Activated T-helper 1 cell treated with anti-CD3 and anti-CD28 coated beads, Interleukin-12 subunit alpha, Interleukin-12 subunit beta, Interleukin-2, Interleukin-4 antibody, amounts not matched to agents 30 ng/mL and 10 ng/mL and 1 ng/mL, durations not matched to agents 14 hours and 24 hours and 36 hours (primary cell): ENCODE data around the gene NRXN2. TPM values are rescaled to one million over a fixed set of nuclear protein-coding genes. Genes with fewer than 3 reads are reported as not detected.

Experiments
- DNase-seq: peaks from one replicate; pipeline ENCODE4 v3.0.0; 2021; ENCODE audit warnings: low spot score
- H3K27ac Mint-ChIP-seq: one replicate; pipeline ENCODE4 v1.8.0; 2021; ENCODE audit warnings: mild to moderate bottlenecking, mixed read lengths
- H3K27me3 Mint-ChIP-seq: one replicate; pipeline ENCODE4 v1.8.0; 2022; ENCODE audit warnings: mild to moderate bottlenecking, moderate library complexity, mixed read lengths; ENCODE audit not compliant: insufficient read depth
- H3K36me3 Mint-ChIP-seq: one replicate; pipeline ENCODE4 v1.8.0; 2021; ENCODE audit warnings: low read depth, mixed read lengths
- H3K4me1 Mint-ChIP-seq: one replicate; pipeline ENCODE4 v1.8.0; 2021; ENCODE audit warnings: low read depth, mixed read lengths
- H3K4me3 Mint-ChIP-seq: one replicate; pipeline ENCODE4 v1.8.0; 2021; ENCODE audit warnings: mild to moderate bottlenecking, moderate library complexity, mixed read lengths
- H3K9me3 Mint-ChIP-seq: one replicate; pipeline ENCODE4 v1.8.0; 2021; ENCODE audit warnings: mixed read lengths
- intact Hi-C: fragments of 100-400 bp; cut with micrococcal nuclease; formaldehyde crosslinking; loops from one replicate; pipeline ENCODE4 v1.15.1; 2024
- total RNA-seq: library from RNA; stranded (reverse); gene quantifications from 2 replicates; pipeline ENCODE4 v1.2.3, GENCODE V29; 2022

The NRXN2 gene
- total RNA-seq, 1 donor from 2014 or later = 0.23 TPM

DNA sequence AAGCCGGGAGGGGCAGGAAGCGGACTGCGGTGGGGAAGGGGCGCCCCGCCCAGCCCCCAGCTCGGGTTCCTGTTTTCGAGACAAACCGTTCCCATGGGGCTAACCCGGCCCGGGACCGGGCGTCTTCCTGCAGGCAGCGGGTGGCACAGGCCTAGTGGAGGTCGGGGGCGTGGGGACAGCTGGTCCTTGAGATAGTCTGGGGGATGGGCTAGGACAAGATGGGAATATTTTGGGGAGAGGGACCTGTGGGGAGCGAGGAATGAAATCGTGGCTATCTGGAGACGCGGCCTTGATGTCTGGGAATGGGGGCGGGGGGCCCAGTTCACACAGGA lies 22.2 kb upstream of the NRXN2 start:
- peak overlapping the region; percentile 88 for H3K4me3 Mint-ChIP-seq
- intact Hi-C loops = loop anchor here (1.0 to 2.0 kb wide), 4 partner anchors 19 to 66 kb away; partner anchors contain the start of genes MAP4K2, MEN1 and SF1
- H3K36me3 Mint-ChIP-seq = peaks cover 8% of the 10 kb centered on the region
- H3K9me3 Mint-ChIP-seq = no peaks in the 10 kb centered on the region
- peak; percentile 86 for DNase-seq
- no peaks in the 10 kb centered on the region for H3K27me3 Mint-ChIP-seq
- H3K27ac Mint-ChIP-seq = peak overlapping the region; percentile 92
- H3K4me1 Mint-ChIP-seq = peaks cover 26% of the 10 kb centered on the region

DNA sequence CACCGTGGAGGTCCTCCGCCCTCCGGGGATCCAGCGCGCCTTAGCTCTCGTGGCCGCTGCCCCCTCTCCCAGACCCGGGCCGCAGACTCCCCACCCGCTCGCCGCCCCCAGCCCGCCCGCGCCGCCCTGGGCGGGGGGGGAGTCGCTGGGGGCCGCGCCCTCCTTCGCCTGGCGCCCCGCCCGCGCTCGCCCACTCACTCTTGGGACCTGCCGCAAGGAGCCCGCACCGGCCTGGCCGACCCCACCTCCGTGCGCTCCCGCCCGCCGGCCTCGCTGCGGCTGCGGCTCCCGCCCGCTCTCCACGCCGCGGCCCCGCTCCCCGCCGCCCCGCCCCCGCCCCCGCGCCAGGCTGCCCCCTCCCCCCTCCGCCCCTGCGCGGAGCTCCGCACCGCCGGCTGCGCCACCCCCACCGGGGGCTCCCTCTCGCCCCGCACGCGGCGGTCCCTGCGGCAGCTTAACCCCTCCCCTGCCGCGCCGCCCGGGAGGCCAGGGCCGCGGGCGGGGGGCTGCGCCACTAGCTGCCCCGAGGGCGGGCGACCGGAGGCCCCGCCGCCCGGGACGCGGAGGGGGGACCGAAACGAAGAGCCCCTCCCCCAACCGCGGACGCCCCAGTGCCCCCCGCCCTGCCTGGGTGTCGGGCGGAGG lies 21.7 kb upstream of the NRXN2 start:
- intact Hi-C loops = loop anchor here (1.0 to 2.0 kb wide), 4 partner anchors 20 to 66 kb away; partner anchors contain the start of genes MAP4K2, MEN1 and SF1
- H3K9me3 Mint-ChIP-seq = no peaks in the 10 kb centered on the region
- H3K27ac Mint-ChIP-seq = peak overlapping the region; percentile 92
- peaks cover 7% of the 10 kb centered on the region for H3K36me3 Mint-ChIP-seq
- peaks cover 27% of the 10 kb centered on the region for H3K4me1 Mint-ChIP-seq
- H3K27me3 Mint-ChIP-seq = no peaks in the 10 kb centered on the region
- DNase-seq = peak; percentile 46
- peak overlapping the region; percentile 89 for H3K4me3 Mint-ChIP-seq

DNA sequence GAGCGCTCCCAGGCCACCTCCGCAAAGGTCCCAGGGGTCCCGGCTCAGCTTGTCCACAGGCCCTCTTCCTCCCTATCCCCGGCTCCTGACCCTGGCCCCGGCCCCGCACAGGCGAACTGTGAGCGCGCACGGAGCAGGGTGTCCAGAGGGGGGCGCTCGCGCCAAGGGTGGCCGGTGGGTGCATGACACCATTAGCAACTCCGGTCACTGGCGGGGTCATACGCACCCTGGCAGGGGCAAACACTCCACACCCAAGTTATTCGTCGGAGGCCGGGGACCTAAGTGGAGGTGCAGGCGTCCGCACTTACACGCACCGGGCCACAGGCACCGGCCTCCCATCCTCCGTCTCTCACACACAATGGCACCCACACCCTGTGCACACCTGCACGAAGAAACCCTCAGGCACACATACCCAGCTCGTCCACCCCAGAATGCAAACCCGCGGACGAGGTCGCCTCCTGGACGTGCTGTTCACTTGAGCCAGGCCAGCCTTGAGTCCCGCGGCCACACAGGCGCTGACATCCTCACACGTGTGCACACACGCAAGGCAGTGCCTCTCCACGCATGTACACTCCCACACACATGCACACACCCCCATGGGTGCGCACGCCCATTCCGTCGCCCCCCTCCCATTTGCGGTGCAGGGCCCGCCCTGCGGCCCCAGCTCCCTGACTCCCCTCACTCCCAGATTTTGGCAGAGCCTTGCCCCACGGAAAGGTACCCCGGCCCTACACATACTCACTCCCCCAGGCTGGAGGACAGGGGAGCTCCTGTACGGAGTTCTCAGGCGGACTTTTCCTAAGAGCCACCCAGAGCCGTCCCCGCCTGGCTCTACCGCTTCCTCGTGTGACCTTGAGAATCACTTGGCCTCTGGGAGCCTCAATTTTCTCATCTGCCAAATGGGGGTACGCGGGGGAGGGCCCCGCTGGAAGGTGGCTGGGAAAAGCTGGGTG lies 20.9 kb upstream of the NRXN2 start, which contains the start of gene RASGRP2:
Gene RASGRP2 (minus strand): TSS at position 552 of the 953 bp plus-strand sequence. CDS start 1,276 bp downstream, outside the sequence.
- Mint-ChIP-seq H3K27me3 (no peaks in the 10 kb centered on the region), H3K9me3 (no peaks in the 10 kb centered on the region), H3K4me1 (peaks cover 27% of the 10 kb centered on the region), H3K36me3 (peaks cover 7% of the 10 kb centered on the region), H3K27ac (peak within 1 kb of the TSS; percentile 90), H3K4me3 (peak within 1 kb of the TSS; percentile 89)
- DNase-seq = peak; percentile 80
- intact Hi-C loops = loop anchor here (1.0 to 2.0 kb wide), 5 partner anchors 21 to 67 kb away; partner anchors contain the start of genes MAP4K2, MEN1 and NRXN2

DNA sequence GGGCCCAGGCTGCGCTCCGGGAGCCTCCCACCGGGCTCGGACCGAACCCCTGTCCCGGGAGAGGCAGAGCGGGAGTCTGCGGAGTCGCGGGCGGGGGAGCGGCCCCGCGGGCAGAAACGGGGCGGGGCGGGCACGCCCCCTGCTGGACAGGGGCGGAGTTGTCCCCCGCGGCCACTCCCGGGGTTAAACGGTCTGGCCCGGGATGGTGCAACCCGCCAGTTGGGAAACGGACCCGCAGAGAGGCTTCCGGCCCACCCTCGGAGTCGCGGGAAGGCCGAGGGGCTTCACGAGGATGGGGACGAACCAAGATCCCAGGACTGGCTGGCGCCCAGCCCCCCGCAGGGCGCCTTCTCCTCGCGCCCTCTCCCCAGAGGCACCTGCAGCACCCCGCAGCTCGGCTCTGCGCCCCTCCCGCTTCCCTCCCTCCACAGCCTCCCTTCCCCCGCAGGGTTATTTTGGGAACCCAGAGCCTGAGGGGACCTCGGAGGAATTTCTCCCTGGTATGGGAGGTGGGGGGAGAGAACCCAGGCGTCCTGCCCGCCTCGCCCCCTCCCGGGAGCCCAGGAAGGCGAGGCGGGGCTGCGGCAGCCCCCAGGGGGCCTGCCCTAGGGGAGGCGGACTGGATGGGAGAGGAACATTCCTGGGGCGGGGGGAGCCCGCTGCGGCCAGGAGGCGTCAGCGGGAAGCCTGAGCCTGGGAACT lies 20.0 kb upstream of the NRXN2 start:
- no peaks in the 10 kb centered on the region for H3K9me3 Mint-ChIP-seq
- H3K27ac Mint-ChIP-seq = no peak overlapping the region
- peaks cover 7% of the 10 kb centered on the region for H3K36me3 Mint-ChIP-seq
- H3K4me1 Mint-ChIP-seq = peaks cover 27% of the 10 kb centered on the region
- intact Hi-C loops = loop anchor here (1.0 kb wide), 3 partner anchors 20 to 55 kb away; partner anchors contain the start of gene NRXN2
- peak; percentile 74 for DNase-seq
- no peaks in the 10 kb centered on the region for H3K27me3 Mint-ChIP-seq
- H3K4me3 Mint-ChIP-seq = no peak overlapping the region

DNA sequence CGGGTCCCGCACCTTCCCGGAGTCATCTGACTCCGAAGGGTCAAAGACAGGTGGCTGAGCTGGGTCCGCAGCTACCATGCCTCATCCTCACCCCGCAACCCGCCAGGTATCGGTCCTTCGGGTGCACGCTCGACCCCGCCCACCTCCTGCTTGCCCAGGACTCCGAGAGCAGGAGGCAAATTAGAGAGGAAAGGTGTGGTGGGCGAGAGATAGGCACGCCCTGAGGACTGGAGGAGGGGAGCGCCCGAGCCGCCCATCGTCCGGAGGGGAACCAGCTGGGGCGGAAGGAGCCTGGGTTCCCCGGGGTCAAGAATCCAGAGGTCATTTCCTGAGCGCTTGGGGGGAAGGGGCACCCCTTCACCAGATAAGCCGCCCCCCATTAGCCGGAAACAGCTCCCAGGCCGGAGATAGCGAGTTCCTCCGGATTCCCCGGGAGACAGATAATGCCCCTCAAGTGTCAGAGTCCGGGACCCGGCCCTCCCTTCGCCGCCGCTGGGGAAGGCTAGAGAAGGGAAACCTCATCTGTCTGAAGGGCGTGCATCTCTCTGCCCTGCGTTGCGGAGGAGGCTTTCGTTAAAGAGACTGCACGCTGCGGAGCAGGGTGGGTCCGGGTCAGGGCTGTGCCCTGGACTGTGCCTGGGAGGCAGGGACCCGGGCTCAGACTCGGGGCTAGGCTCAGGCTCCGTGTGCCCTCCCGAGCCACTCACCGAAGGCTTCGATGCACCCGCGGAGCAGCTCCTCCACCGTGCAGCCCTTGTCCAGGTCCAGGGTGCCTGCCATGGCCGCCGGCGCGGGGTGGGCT lies 19.3 kb upstream of the NRXN2 start:
- DNase-seq = no peak
- no peaks in the 10 kb centered on the region for H3K27me3 Mint-ChIP-seq
- H3K36me3 Mint-ChIP-seq = peaks cover 7% of the 10 kb centered on the region
- H3K27ac Mint-ChIP-seq = peak overlapping the region; percentile 18
- peaks cover 27% of the 10 kb centered on the region for H3K4me1 Mint-ChIP-seq
- peak overlapping the region; percentile 72 for H3K4me3 Mint-ChIP-seq
- H3K9me3 Mint-ChIP-seq = no peaks in the 10 kb centered on the region
- intact Hi-C loops = no loop called here

DNA sequence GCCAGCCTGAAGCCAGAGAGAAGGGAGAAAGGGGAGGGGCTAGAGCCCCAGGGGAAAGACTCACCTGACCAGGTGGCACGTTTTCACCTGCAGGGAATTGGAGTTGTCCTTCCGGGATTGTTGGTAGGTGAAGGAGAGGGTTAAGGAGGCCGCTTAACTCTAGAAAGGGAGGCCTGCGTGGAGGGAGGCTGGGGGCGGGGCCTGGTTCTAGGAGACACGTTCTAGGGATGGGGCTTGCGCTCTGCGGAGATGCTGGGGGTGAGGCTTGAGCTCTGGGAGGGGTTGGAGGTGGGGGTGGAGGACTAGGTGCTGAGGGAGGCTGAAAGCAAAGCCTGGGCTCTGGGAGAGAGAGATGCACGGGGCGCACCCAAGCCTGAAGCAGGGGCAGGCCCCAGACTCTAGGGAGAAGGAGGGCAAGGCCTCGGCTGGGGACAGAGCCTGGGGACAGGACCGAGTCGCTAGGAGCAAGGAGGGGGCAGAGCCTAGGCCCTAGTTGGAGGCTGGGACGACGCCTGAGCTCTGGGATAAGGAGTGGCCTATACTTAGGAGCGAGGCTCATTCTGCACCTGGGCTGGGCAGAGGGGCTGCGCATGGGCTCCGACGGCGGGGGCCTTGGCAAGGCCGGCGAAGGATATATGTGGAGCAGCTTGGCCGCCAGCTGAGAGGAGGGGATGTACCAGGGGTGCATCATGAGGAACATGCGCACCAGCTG lies 18.5 kb upstream of the NRXN2 start:
- Mint-ChIP-seq H3K4me1 (peaks cover 25% of the 10 kb centered on the region), H3K4me3 (peak overlapping the region; percentile 72), H3K27ac (peak overlapping the region; percentile 18), H3K27me3 (no peaks in the 10 kb centered on the region), H3K36me3 (peaks cover 11% of the 10 kb centered on the region), H3K9me3 (no peaks in the 10 kb centered on the region)
- no peak for DNase-seq
- intact Hi-C loops = no loop called here

DNA sequence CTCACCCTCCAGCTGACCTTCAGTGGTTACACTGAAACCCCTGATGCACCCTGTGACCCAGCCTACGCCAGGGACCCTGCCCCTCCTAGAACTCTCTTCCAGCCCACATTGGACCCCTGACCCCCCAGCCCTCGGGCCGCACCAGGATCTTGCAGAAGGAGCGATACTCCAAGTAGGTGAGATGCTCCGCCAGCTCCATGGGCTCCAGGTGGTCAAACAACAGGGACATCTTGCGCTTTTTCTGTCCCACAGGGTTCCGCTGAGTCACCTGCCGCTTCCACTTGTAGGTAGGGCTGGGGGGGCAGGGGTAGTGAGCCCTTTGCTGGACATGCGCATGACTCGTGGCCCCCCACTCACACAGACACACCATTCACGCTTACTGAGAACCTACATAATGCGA lies 16.9 kb upstream of the NRXN2 start:
- DNase-seq = no peak
- H3K27me3 Mint-ChIP-seq = no peaks in the 10 kb centered on the region
- H3K36me3 Mint-ChIP-seq = peaks cover 20% of the 10 kb centered on the region
- H3K4me3 Mint-ChIP-seq = no peak overlapping the region
- no peaks in the 10 kb centered on the region for H3K9me3 Mint-ChIP-seq
- peaks cover 22% of the 10 kb centered on the region for H3K4me1 Mint-ChIP-seq
- intact Hi-C loops = no loop called here
- H3K27ac Mint-ChIP-seq = no peak overlapping the region

DNA sequence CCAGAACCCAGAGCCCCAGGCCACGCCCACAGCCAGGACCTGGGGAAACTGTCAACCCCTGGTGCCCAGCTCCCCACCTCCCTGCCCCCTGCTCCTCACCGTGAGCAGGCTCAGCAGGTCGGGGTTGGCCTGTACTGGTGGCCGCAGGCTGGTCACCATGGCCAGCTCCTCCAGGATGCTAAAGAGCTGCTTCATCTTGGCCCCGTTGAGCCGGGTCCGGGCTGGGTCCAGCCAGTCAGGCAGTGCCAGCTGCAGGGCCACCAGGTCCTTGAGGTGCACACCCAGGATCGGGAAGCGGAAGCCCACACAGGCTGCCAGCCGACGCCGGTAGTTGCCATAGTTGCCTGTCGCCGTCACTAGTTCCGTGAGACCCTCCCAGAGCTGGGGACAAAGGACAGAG lies 13.7 kb upstream of the NRXN2 start:
- H3K9me3 Mint-ChIP-seq = no peaks in the 10 kb centered on the region

DNA sequence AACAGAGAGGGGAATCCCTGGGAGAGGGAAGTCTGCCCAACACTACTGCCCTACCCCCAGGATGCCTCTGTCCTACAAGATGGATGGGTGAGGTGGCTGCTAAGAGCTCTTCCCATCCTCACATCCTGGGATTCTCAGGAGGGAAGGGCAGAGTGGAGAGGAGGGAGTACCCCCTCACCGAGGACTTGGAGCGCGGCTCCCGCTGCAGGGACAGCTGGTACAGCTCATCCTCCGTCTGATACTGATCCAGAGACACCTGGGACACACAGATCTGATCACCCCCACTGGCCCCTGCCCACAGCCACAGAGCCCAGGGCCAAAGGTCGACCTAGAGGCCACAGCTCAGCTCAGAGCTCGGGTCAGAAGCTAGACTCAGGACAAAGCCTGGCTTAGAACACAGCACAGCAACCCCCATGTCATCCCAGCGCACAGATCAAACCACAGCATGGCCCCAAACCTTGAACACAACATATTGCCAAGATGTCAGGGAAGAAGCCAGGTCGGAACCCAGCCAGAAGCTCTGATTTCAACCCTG lies 12.8 kb upstream of the NRXN2 start:
- intact Hi-C loops = no loop called here
- Mint-ChIP-seq H3K27ac (peak overlapping the region; percentile 55), H3K4me1 (peaks cover 13% of the 10 kb centered on the region), H3K27me3 (no peaks in the 10 kb centered on the region), H3K9me3 (no peaks in the 10 kb centered on the region), H3K4me3 (no peak overlapping the region), H3K36me3 (peaks cover 33% of the 10 kb centered on the region)
- no peak for DNase-seq

More for the DNA sequence above, 13.7 kb upstream of the NRXN2 start:
- no peaks in the 10 kb centered on the region for H3K27me3 Mint-ChIP-seq
- no peak overlapping the region for H3K27ac Mint-ChIP-seq
- no peak overlapping the region for H3K4me3 Mint-ChIP-seq
- intact Hi-C loops = no loop called here
- H3K36me3 Mint-ChIP-seq = peaks cover 29% of the 10 kb centered on the region
- no peak for DNase-seq
- peaks cover 13% of the 10 kb centered on the region for H3K4me1 Mint-ChIP-seq

DNA sequence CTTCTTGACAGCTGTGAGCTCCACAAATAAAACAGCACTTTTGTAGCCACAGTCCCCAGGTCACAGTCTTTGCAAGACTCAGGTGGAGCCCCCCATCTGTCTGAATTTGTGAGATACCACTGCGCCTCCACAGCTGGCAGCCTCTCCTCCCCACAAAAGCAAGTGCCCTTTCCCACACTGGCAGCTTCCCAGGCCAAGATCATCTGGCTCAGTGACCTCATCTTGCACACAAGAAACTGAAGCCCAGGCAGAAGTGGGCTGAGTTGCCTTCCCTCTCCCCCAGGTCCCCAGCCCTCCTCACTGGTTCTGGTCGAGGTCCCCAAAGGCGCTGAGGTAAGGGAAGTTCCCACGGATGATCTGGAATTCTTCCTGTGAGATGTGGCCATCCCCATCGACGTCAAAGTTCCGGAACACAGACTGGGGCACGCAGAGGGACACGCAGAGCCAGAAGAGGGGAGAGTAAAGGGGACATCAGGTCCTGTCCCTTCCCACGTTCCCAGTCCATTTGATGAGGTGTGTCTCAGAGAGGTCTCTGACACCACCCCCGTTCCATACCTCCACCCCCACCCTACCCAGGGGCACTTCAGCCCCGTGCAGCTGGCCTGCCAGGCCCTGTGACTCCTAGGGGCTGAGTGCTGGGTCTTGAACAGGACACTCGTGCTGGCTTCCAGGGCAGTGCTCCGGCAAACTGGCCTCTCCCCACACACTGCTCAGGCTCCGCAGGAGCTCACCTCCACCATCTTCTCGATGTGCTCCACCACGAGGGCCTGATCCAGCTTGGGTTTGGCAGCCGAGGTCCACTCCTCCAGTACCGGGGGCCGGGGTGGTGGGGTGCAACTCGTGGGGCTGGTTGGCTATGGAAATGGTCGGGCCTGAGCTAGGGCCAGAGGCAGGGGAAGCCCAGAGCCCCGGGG lies 12.1 kb upstream of the NRXN2 start:
- Mint-ChIP-seq H3K27me3 (no peaks in the 10 kb centered on the region), H3K9me3 (no peaks in the 10 kb centered on the region), H3K4me3 (no peak overlapping the region), H3K27ac (peak overlapping the region; percentile 1), H3K36me3 (peaks cover 29% of the 10 kb centered on the region), H3K4me1 (peaks cover 7% of the 10 kb centered on the region)
- intact Hi-C loops = no loop called here
- no peak for DNase-seq

DNA sequence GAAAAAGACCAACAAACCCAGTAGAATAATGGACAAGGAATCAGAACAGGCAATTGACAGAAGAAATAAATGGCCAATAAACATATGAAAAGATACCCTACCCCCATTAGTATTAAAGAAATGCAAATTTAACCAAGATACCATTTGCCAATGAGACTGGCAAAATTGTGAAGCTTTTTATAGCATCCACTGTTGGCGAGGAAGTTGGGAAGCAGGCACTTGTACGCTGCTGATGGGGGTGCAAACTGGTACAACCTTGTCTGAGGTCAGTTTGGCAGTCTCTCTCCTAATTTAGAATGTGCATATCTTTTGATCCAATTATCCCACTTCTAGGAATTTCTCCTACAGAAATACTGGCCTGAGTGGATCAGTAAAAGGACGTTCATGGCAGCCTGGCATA lies 8.6 kb upstream of the NRXN2 start:
- Mint-ChIP-seq H3K36me3 (peaks cover 35% of the 10 kb centered on the region), H3K27me3 (no peaks in the 10 kb centered on the region), H3K27ac (no peak overlapping the region), H3K4me1 (peaks cover 7% of the 10 kb centered on the region), H3K4me3 (no peak overlapping the region), H3K9me3 (no peaks in the 10 kb centered on the region)
- intact Hi-C loops = no loop called here
- no peak for DNase-seq
